HEK293 (cell line): ENCODE measurements around the gene ORC2.

ENCODE experiments used
- ELK4 ChIP-seq: IDR thresholded peaks from 2 replicates; pipeline ENCODE4 v1.6.1; 2011; ENCODE audit warnings: mild to moderate bottlenecking, low read depth, low read length, borderline replicate concordance
- GLI4 ChIP-seq: fragments of 450-650 bp; formaldehyde crosslinking; IDR thresholded peaks from 2 replicates; pipeline ENCODE4 v1.5.1; 2016; ENCODE audit warnings: missing biosample characterization, missing genetic modification characterization
- IKZF3 ChIP-seq: fragments of 450-650 bp; IDR thresholded peaks from 2 replicates; pipeline ENCODE4 v1.5.0; 2018; ENCODE audit warnings: missing biosample characterization, mild to moderate bottlenecking, missing genetic modification characterization, moderate library complexity
- KLF1 ChIP-seq: fragments of 450-650 bp; formaldehyde crosslinking; IDR thresholded peaks from 2 replicates; pipeline ENCODE4 v1.5.1; 2016; ENCODE audit warnings: missing biosample characterization, missing genetic modification characterization
- MYNN ChIP-seq: fragments of 450-650 bp; formaldehyde crosslinking; IDR thresholded peaks from 2 replicates; pipeline ENCODE4 v1.5.1; 2016; ENCODE audit warnings: missing biosample characterization, missing genetic modification characterization, borderline replicate concordance
- ZBTB17 ChIP-seq: fragments of 450-650 bp; formaldehyde crosslinking; IDR thresholded peaks from 2 replicates; pipeline ENCODE4 v1.5.1; 2016; ENCODE audit warnings: missing biosample characterization, missing genetic modification characterization
- ZBTB48 ChIP-seq: fragments of 450-650 bp; formaldehyde crosslinking; IDR thresholded peaks from 2 replicates; pipeline ENCODE4 v1.5.1; 2016; ENCODE audit warnings: missing biosample characterization, missing genetic modification characterization
- ZNF132 ChIP-seq: fragments of 450-650 bp; formaldehyde crosslinking; IDR thresholded peaks from 2 replicates; pipeline ENCODE4 v1.5.1; 2017; ENCODE audit warnings: missing biosample characterization, missing genetic modification characterization, borderline replicate concordance
- ZNF146 ChIP-seq: fragments of 450-650 bp; formaldehyde crosslinking; IDR thresholded peaks from 2 replicates; pipeline ENCODE4 v1.5.1; 2016; ENCODE audit warnings: missing biosample characterization, missing genetic modification characterization
- ZNF148 ChIP-seq: fragments of 450-650 bp; formaldehyde crosslinking; IDR thresholded peaks from 2 replicates; pipeline ENCODE4 v1.5.0; 2017; ENCODE audit warnings: missing biosample characterization, missing genetic modification characterization, borderline replicate concordance
- ZNF2 ChIP-seq: fragments of 450-650 bp; formaldehyde crosslinking; IDR thresholded peaks from 2 replicates; pipeline ENCODE4 v1.5.1; 2016; ENCODE audit warnings: missing biosample characterization, missing genetic modification characterization
- ZNF274 ChIP-seq, 2 experiments: fragments of 200-500 bp in 1 of 2; fragments of 450-650 bp in 1 of 2; sonication (Bioruptor generic) in 1 of 2; formaldehyde crosslinking in 1 of 2; IDR thresholded peaks; 2 replicates each; pipeline versions ENCODE4 v1.5.1 to v1.6.1; 2014 to 2016; ENCODE audit warnings: borderline replicate concordance in 1 of 2, inconsistent platforms in 1 of 2, low read length in 1 of 2, missing biosample characterization in 1 of 2, missing genetic modification characterization in 1 of 2
- ZNF394 ChIP-seq: fragments of 450-650 bp; formaldehyde crosslinking; IDR thresholded peaks from 2 replicates; pipeline ENCODE4 v1.5.1; 2016; ENCODE audit warnings: missing biosample characterization, missing genetic modification characterization, mild to moderate bottlenecking, moderate library complexity, borderline replicate concordance
- ZNF416 ChIP-seq: fragments of 450-650 bp; formaldehyde crosslinking; IDR thresholded peaks from 2 replicates; pipeline ENCODE4 v1.5.1; 2016; ENCODE audit warnings: missing biosample characterization, missing genetic modification characterization
- ZNF433 ChIP-seq: fragments of 450-650 bp; formaldehyde crosslinking; IDR thresholded peaks from 2 replicates; pipeline ENCODE4 v1.5.1; 2016; ENCODE audit warnings: missing biosample characterization, missing genetic modification characterization, low read depth
- ZNF549 ChIP-seq: fragments of 450-650 bp; IDR thresholded peaks from 2 replicates; pipeline ENCODE4 v1.5.1; 2018; ENCODE audit warnings: missing biosample characterization, missing genetic modification characterization, mild to moderate bottlenecking, inconsistent platforms, moderate library complexity
- ZNF701 ChIP-seq: fragments of 450-650 bp; formaldehyde crosslinking; IDR thresholded peaks from 2 replicates; pipeline ENCODE4 v1.5.1; 2016; ENCODE audit warnings: missing biosample characterization, missing genetic modification characterization
- ZNF792 ChIP-seq: fragments of 450-650 bp; formaldehyde crosslinking; IDR thresholded peaks from 2 replicates; pipeline ENCODE4 v1.5.1; 2016; ENCODE audit warnings: missing biosample characterization, missing genetic modification characterization
- TF ChIP-seq, protein P1 (sequence below): fragments of 450-650 bp; formaldehyde crosslinking; IDR thresholded peaks from 2 replicates; pipeline ENCODE4 v1.5.1; 2017; ENCODE audit warnings: missing biosample characterization, missing genetic modification characterization
- TF ChIP-seq, protein P2 (sequence below): fragments of 450-650 bp; formaldehyde crosslinking; IDR thresholded peaks from 2 replicates; pipeline ENCODE4 v1.5.1; 2016; ENCODE audit warnings: missing biosample characterization, missing genetic modification characterization
- TF ChIP-seq, protein P3 (sequence below): fragments of 450-650 bp; formaldehyde crosslinking; IDR thresholded peaks from 2 replicates; pipeline ENCODE4 v1.5.1; 2016; ENCODE audit warnings: missing biosample characterization, missing genetic modification characterization, low read depth
- TF ChIP-seq, protein P4 (sequence below): fragments of 450-650 bp; formaldehyde crosslinking; IDR thresholded peaks from 2 replicates; pipeline ENCODE4 v1.5.1; 2017; ENCODE audit warnings: missing biosample characterization, missing genetic modification characterization
- TF ChIP-seq, protein P5 (sequence below): fragments of 450-650 bp; formaldehyde crosslinking; IDR thresholded peaks from 2 replicates; pipeline ENCODE4 v1.5.1; 2016; ENCODE audit warnings: missing biosample characterization, missing genetic modification characterization, low read depth

ORC2 gene

DNA sequence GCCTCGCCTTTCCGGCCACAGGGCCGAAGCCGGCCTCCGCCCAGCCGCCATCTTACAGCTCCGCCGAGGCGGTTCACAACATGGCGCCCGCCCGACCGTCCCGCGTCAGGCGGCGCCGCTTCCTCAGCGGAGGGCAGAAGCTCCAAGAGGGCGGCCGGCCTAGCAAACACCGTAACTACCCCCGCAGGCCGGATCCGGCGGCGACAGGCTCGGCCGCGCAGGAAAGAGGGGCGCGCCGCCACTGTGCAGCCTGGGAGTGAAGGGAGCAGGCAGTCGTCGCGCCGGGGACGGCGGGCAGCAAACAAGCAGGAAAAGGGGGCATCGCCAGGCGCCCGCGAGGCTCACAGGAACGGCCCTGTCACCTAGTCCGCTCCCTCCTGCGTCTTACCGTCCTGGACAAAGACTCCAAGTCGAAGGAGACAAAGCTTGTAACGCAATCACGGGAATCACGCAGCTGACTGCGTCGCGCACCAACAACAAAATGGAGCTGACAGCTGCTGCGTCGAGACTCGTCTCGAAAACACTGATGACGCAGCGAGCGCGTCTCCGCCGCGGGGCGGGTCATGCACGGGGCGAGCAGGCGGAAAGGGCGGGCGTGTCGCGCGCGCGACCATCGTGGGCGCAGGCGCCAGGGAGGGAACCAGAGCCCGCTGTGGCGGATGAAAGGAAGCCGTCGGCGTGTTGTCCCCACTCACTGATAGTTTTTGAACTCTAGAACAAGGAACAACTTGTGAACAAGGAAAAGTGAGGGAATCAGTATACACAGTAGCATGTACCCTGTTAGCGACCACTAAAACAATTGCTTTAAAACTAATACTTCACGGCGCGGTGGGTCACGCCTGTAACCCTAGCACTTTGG lies 99.1 kb downstream of the ORC2 start, which contains the start of gene CLK1 (continued):
- TF ChIP-seq, protein P1, sequence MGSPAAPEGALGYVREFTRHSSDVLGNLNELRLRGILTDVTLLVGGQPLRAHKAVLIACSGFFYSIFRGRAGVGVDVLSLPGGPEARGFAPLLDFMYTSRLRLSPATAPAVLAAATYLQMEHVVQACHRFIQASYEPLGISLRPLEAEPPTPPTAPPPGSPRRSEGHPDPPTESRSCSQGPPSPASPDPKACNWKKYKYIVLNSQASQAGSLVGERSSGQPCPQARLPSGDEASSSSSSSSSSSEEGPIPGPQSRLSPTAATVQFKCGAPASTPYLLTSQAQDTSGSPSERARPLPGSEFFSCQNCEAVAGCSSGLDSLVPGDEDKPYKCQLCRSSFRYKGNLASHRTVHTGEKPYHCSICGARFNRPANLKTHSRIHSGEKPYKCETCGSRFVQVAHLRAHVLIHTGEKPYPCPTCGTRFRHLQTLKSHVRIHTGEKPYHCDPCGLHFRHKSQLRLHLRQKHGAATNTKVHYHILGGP (tag by site-specific recombination) = no peak
- TF ChIP-seq ZBTB17 (tag by site-specific recombination) = peak; percentile 69
- TF ChIP-seq ZNF274 (IDR thresholded peaks at IDR 0.05; ENCODE audit: low read length) = no peak
- TF ChIP-seq ZNF274 (tag by site-specific recombination; IDR thresholded peaks at IDR 0.05; ENCODE audit: borderline replicate concordance) = no peak
- peak; percentile 14 for TF ChIP-seq ZNF2 (tag by site-specific recombination)
- no peak for TF ChIP-seq ZNF433
- TF ChIP-seq, protein P2, sequence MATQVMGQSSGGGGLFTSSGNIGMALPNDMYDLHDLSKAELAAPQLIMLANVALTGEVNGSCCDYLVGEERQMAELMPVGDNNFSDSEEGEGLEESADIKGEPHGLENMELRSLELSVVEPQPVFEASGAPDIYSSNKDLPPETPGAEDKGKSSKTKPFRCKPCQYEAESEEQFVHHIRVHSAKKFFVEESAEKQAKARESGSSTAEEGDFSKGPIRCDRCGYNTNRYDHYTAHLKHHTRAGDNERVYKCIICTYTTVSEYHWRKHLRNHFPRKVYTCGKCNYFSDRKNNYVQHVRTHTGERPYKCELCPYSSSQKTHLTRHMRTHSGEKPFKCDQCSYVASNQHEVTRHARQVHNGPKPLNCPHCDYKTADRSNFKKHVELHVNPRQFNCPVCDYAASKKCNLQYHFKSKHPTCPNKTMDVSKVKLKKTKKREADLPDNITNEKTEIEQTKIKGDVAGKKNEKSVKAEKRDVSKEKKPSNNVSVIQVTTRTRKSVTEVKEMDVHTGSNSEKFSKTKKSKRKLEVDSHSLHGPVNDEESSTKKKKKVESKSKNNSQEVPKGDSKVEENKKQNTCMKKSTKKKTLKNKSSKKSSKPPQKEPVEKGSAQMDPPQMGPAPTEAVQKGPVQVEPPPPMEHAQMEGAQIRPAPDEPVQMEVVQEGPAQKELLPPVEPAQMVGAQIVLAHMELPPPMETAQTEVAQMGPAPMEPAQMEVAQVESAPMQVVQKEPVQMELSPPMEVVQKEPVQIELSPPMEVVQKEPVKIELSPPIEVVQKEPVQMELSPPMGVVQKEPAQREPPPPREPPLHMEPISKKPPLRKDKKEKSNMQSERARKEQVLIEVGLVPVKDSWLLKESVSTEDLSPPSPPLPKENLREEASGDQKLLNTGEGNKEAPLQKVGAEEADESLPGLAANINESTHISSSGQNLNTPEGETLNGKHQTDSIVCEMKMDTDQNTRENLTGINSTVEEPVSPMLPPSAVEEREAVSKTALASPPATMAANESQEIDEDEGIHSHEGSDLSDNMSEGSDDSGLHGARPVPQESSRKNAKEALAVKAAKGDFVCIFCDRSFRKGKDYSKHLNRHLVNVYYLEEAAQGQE (tag by site-specific recombination) = no peak
- no peak for TF ChIP-seq ZNF701 (tag by site-specific recombination)
- TF ChIP-seq KLF1 (tag by site-specific recombination) = peak; percentile 30; the same call in 1 of the 2 replicates
- no peak for TF ChIP-seq ELK4
- no peak for TF ChIP-seq ZNF148 (tag by site-specific recombination)
- TF ChIP-seq ZNF146 (tag by site-specific recombination) = no peak
- TF ChIP-seq, protein P3, sequence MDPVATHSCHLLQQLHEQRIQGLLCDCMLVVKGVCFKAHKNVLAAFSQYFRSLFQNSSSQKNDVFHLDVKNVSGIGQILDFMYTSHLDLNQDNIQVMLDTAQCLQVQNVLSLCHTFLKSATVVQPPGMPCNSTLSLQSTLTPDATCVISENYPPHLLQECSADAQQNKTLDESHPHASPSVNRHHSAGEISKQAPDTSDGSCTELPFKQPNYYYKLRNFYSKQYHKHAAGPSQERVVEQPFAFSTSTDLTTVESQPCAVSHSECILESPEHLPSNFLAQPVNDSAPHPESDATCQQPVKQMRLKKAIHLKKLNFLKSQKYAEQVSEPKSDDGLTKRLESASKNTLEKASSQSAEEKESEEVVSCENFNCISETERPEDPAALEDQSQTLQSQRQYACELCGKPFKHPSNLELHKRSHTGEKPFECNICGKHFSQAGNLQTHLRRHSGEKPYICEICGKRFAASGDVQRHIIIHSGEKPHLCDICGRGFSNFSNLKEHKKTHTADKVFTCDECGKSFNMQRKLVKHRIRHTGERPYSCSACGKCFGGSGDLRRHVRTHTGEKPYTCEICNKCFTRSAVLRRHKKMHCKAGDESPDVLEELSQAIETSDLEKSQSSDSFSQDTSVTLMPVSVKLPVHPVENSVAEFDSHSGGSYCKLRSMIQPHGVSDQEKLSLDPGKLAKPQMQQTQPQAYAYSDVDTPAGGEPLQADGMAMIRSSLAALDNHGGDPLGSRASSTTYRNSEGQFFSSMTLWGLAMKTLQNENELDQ (tag by site-specific recombination) = no peak
- no peak for TF ChIP-seq GLI4 (tag by site-specific recombination)
- TF ChIP-seq, protein P4, sequence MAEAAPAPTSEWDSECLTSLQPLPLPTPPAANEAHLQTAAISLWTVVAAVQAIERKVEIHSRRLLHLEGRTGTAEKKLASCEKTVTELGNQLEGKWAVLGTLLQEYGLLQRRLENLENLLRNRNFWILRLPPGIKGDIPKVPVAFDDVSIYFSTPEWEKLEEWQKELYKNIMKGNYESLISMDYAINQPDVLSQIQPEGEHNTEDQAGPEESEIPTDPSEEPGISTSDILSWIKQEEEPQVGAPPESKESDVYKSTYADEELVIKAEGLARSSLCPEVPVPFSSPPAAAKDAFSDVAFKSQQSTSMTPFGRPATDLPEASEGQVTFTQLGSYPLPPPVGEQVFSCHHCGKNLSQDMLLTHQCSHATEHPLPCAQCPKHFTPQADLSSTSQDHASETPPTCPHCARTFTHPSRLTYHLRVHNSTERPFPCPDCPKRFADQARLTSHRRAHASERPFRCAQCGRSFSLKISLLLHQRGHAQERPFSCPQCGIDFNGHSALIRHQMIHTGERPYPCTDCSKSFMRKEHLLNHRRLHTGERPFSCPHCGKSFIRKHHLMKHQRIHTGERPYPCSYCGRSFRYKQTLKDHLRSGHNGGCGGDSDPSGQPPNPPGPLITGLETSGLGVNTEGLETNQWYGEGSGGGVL (tag by site-specific recombination) = no peak
- peak; percentile 19; the same call in 1 of the 2 replicates for TF ChIP-seq ZNF394 (tag by site-specific recombination)
- no peak for TF ChIP-seq ZNF416 (tag by site-specific recombination)
- no peak for TF ChIP-seq ZNF132
- no peak for TF ChIP-seq IKZF3 (tag by site-specific recombination)
- TF ChIP-seq, protein P5, sequence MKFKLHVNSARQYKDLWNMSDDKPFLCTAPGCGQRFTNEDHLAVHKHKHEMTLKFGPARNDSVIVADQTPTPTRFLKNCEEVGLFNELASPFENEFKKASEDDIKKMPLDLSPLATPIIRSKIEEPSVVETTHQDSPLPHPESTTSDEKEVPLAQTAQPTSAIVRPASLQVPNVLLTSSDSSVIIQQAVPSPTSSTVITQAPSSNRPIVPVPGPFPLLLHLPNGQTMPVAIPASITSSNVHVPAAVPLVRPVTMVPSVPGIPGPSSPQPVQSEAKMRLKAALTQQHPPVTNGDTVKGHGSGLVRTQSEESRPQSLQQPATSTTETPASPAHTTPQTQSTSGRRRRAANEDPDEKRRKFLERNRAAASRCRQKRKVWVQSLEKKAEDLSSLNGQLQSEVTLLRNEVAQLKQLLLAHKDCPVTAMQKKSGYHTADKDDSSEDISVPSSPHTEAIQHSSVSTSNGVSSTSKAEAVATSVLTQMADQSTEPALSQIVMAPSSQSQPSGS (tag by site-specific recombination) = peak; percentile 12; the same call in 1 of the 2 replicates
- TF ChIP-seq MYNN = no peak
- no peak for TF ChIP-seq ZNF549
- no peak for TF ChIP-seq ZNF792 (tag by site-specific recombination)
- TF ChIP-seq ZBTB48 (tag by site-specific recombination) = no peak; the same call in 1 of the 2 replicates
